SK-N-SH (cell line): ENCODE measurements around the gene SRGAP3. TPM values are rescaled to one million over a fixed set of nuclear protein-coding genes. Genes with fewer than 3 reads are reported as not detected.

Experiments
- CTCF ChIA-PET: fragments of 300-600, 350-600 bp; formaldehyde crosslinking; extraction: SDS; loops from one replicate; lab custom pipeline; 2021; lab: Yijun Ruan, JAX
- POLR2A ChIA-PET: fragments of 350-600 bp; sonication (Branson Sonifier 250); formaldehyde crosslinking; extraction: SDS; loops from one replicate; lab custom pipeline; 2020; ENCODE audit warnings: antibody characterized with exemption, inconsistent platforms; lab: Yijun Ruan, JAX
- DNase-seq: peaks from one replicate; pipeline ENCODE4 v3.0.0; 2012
- H2AFZ ChIP-seq: fragments of 200-600 bp; sonication (generic); 2 replicates; pipeline ENCODE4 v1.8.1; 2016; ENCODE audit warnings: antibody characterized with exemption, mild to moderate bottlenecking, low read depth
- H3F3A ChIP-seq: fragments of 200-600 bp; sonication (generic); replicated peaks from 2 replicates; pipeline ENCODE3; 2016; ENCODE audit warnings: antibody characterized with exemption, mild to moderate bottlenecking; ENCODE audit not compliant: insufficient read depth
- H3K27ac ChIP-seq, 2 experiments: fragments of 200-500 bp in 1 of 2; fragments of 200-600 bp in 1 of 2; sonication (Bioruptor generic) in 1 of 2; sonication (generic), shearing (Covaris generic) in 1 of 2; 2 replicates each; pipeline versions ENCODE4 v1.5.1 to v1.6.1; 2014 to 2016; ENCODE audit warnings: low read depth in 2 of 2, inconsistent platforms in 1 of 2, low read length in 1 of 2, mild to moderate bottlenecking in 1 of 2, mixed read lengths in 1 of 2
- H3K27me3 ChIP-seq: fragments of 200-600 bp; sonication (generic), shearing (Covaris generic); 2 replicates; pipeline ENCODE4 v1.6.1; 2016; ENCODE audit warnings: mixed run types; ENCODE audit not compliant: insufficient read depth
- H3K36me3 ChIP-seq, 2 experiments: fragments of 200-500 bp in 1 of 2; fragments of 200-600 bp in 1 of 2; sonication (Bioruptor generic) in 1 of 2; sonication (generic) in 1 of 2; replicated peaks in 1 of 2; 2 replicates each; pipeline versions ENCODE3 to v1.5.1; 2014 to 2016; ENCODE audit warnings: low read length in 1 of 2, mild to moderate bottlenecking in 1 of 2; ENCODE audit not compliant: insufficient read depth in 2 of 2, control insufficient read depth in 1 of 2
- H3K4me1 ChIP-seq, 2 experiments: fragments of 200-500 bp in 1 of 2; fragments of 200-600 bp in 1 of 2; sonication (Bioruptor generic) in 1 of 2; sonication (generic), shearing (Covaris generic) in 1 of 2; 2 replicates each; pipeline versions ENCODE4 v1.5.1 to v1.6.1; 2014 to 2016; ENCODE audit warnings: low read depth in 1 of 2, low read length in 1 of 2, mixed run types in 1 of 2; ENCODE audit not compliant: insufficient read depth in 2 of 2, control insufficient read depth in 1 of 2
- H3K4me2 ChIP-seq: fragments of 200-600 bp; sonication (generic), shearing (Covaris generic); 2 replicates; pipeline ENCODE4 v1.6.1; 2017; ENCODE audit warnings: mixed run types
- H3K4me3 ChIP-seq, 2 experiments: fragments of 200-500 bp in 1 of 2; fragments of 200-600 bp in 1 of 2; sonication (Bioruptor generic) in 1 of 2; sonication (generic), shearing (Covaris generic) in 1 of 2; 2 replicates each; pipeline versions ENCODE4 v1.5.1 to v1.8.1; 2014 to 2016; ENCODE audit warnings: low read depth in 2 of 2, inconsistent platforms in 1 of 2, low read length in 1 of 2, mild to moderate bottlenecking in 1 of 2, mixed read lengths in 1 of 2, moderate library complexity in 1 of 2
- H3K79me2 ChIP-seq: fragments of 200-600 bp; sonication (generic); 2 replicates; pipeline ENCODE4 v1.8.1; 2017; ENCODE audit warnings: mild to moderate bottlenecking; ENCODE audit not compliant: insufficient read depth
- H3K9ac ChIP-seq: fragments of 200-600 bp; sonication (generic); 2 replicates; pipeline ENCODE4 v1.6.1; 2017; ENCODE audit warnings: mixed run types
- H3K9me2 ChIP-seq: fragments of 200-600 bp; sonication (generic); 2 replicates; pipeline ENCODE4 v1.6.1; 2017; ENCODE audit warnings: mixed run types
- H3K9me3 ChIP-seq: fragments of 200-600 bp; sonication (generic); 2 replicates; pipeline ENCODE4 v1.6.1; 2017; ENCODE audit warnings: mixed run types, mild to moderate bottlenecking, moderate library complexity
- H4K20me1 ChIP-seq: fragments of 200-600 bp; sonication (generic); 2 replicates; pipeline ENCODE4 v1.6.1; 2017; ENCODE audit warnings: mild to moderate bottlenecking, mixed run types; ENCODE audit not compliant: insufficient read depth
- CTCF ChIP-seq: fragments of 200-600 bp; sonication (generic); IDR thresholded peaks from 2 replicates; pipeline ENCODE4 v1.6.1; 2017; ENCODE audit warnings: antibody characterized with exemption, mild to moderate bottlenecking, moderate library complexity
- EP300 ChIP-seq, 2 experiments: IDR thresholded peaks; 2 replicates each; pipeline versions ENCODE4 v1.4.0 to v1.6.1; 2012; ENCODE audit warnings: borderline replicate concordance in 1 of 2, low read depth in 1 of 2, low read length in 1 of 2
- FOSL2 ChIP-seq: IDR thresholded peaks from 2 replicates; pipeline ENCODE4 v1.4.0; 2012; ENCODE audit warnings: low read depth, mild to moderate bottlenecking, moderate library complexity, borderline replicate concordance
- FOXJ3 ChIP-seq: sonication (generic); formaldehyde crosslinking; IDR thresholded peaks from 2 replicates; pipeline ENCODE4 v1.5.1; 2020; ENCODE audit warnings: mild to moderate bottlenecking, missing genetic modification reagents
- IRF3 ChIP-seq: fragments of 150-350 bp; IDR thresholded peaks from 2 replicates; pipeline ENCODE4 v1.6.1; 2016; ENCODE audit warnings: mild to moderate bottlenecking, low read depth, low read length
- MEF2A ChIP-seq: IDR thresholded peaks from 2 replicates; pipeline ENCODE4 v1.4.0; 2012; ENCODE audit warnings: low read depth, borderline replicate concordance
- MXI1 ChIP-seq: IDR thresholded peaks from 2 replicates; pipeline ENCODE4 v1.6.1; 2012; ENCODE audit warnings: mild to moderate bottlenecking, low read depth, low read length, improper control_type of control experiment
- NFIC ChIP-seq: IDR thresholded peaks from 2 replicates; pipeline ENCODE4 v1.4.0; 2012; ENCODE audit warnings: borderline replicate concordance
- POLR2AphosphoS5 ChIP-seq: IDR thresholded peaks from 2 replicates; pipeline ENCODE4 v1.6.1; 2012; ENCODE audit warnings: low read depth, low read length
- RAD21 ChIP-seq: IDR thresholded peaks from 2 replicates; pipeline ENCODE4 v1.6.1; 2012; ENCODE audit warnings: mild to moderate bottlenecking, low read length
- SIN3A ChIP-seq: IDR thresholded peaks from 2 replicates; pipeline ENCODE4 v1.6.1; 2012; ENCODE audit warnings: low read depth, mild to moderate bottlenecking, low read length, moderate library complexity, borderline replicate concordance
- TAF1 ChIP-seq: IDR thresholded peaks from 2 replicates; pipeline ENCODE4 v1.6.1; 2012; ENCODE audit warnings: low read depth, mild to moderate bottlenecking, low read length, moderate library complexity, borderline replicate concordance
- USF2 ChIP-seq: fragments of 150-350 bp; IDR thresholded peaks from 2 replicates; pipeline ENCODE4 v1.6.1; 2017; ENCODE audit warnings: antibody characterized with exemption, low read length, low read depth, borderline replicate concordance
- WGBS: methylation state at CpG from one replicate; pipeline ENCODE4 v1.1.6; 2017; ENCODE audit warnings: low lambda C conversion rate; 5-methylcytosine and 5-hydroxymethylcytosine counted together
- polyA plus RNA-seq, 3 experiments: library from polyadenylated mRNA; depleted of rRNA; stranded (reverse); fragments of >200 nt; gene quantifications; 2 replicates each; pipeline ENCODE4 v1.2.3, GENCODE V29; 2012
- TF ChIP-seq, protein P1 (sequence below): IDR thresholded peaks from 2 replicates; pipeline ENCODE4 v1.6.1; 2012; ENCODE audit warnings: mild to moderate bottlenecking, low read depth, low read length, moderate library complexity
- TF ChIP-seq, protein P2 (sequence below): IDR thresholded peaks from 2 replicates; pipeline ENCODE4 v1.4.0; 2012; ENCODE audit warnings: low read depth, borderline replicate concordance

Gene SRGAP3
- polyA plus RNA-seq, 1 of the 3 experiments (the other 2 are of a cell fraction): 2.8 TPM

GRCh38 chr3:9019259-9019961 lies 230.0 kb downstream of the SRGAP3 start:
- Histone ChIP-seq H3K27me3 (no peaks in the 10 kb centered on the region), H4K20me1 (no peaks in the 10 kb centered on the region), H3F3A (no peaks in the 10 kb centered on the region), H3K4me3 (no peak overlapping the region), H3K4me1 (peaks cover 0 to 11% of the 10 kb centered on the region in 2 experiments; a peak in 1 of 4 replicates), H2AFZ (no peak overlapping the region), H3K4me2 (no peak overlapping the region), H3K27ac (no peak overlapping the region), H3K9ac (no peak overlapping the region), H3K36me3 (no peaks in the 10 kb centered on the region), H3K79me2 (no peaks in the 10 kb centered on the region), H3K9me3 (no peaks in the 10 kb centered on the region), H3K9me2 (no peaks in the 10 kb centered on the region)
- ChIA-PET CTCF (no interaction called here), POLR2A (no interaction called here)
- TF ChIP-seq RAD21 (no peak), FOSL2 (no peak), FOXJ3 (CRISPR knock-in tag) (no peak), IRF3 (no peak), MEF2A (no peak), NFIC (no peak), MXI1 (no peak), SIN3A (no peak), EP300 (IDR thresholded peaks at IDR 0.05; ENCODE audit: borderline replicate concordance in 1 of 2, low read depth in 1 of 2, low read length in 1 of 2) (no peak), USF2 (no peak), POLR2AphosphoS5 (no peak), CTCF (no peak), TAF1 (no peak)
- TF ChIP-seq, protein P1, sequence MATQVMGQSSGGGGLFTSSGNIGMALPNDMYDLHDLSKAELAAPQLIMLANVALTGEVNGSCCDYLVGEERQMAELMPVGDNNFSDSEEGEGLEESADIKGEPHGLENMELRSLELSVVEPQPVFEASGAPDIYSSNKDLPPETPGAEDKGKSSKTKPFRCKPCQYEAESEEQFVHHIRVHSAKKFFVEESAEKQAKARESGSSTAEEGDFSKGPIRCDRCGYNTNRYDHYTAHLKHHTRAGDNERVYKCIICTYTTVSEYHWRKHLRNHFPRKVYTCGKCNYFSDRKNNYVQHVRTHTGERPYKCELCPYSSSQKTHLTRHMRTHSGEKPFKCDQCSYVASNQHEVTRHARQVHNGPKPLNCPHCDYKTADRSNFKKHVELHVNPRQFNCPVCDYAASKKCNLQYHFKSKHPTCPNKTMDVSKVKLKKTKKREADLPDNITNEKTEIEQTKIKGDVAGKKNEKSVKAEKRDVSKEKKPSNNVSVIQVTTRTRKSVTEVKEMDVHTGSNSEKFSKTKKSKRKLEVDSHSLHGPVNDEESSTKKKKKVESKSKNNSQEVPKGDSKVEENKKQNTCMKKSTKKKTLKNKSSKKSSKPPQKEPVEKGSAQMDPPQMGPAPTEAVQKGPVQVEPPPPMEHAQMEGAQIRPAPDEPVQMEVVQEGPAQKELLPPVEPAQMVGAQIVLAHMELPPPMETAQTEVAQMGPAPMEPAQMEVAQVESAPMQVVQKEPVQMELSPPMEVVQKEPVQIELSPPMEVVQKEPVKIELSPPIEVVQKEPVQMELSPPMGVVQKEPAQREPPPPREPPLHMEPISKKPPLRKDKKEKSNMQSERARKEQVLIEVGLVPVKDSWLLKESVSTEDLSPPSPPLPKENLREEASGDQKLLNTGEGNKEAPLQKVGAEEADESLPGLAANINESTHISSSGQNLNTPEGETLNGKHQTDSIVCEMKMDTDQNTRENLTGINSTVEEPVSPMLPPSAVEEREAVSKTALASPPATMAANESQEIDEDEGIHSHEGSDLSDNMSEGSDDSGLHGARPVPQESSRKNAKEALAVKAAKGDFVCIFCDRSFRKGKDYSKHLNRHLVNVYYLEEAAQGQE: no peak
- TF ChIP-seq, protein P2, sequence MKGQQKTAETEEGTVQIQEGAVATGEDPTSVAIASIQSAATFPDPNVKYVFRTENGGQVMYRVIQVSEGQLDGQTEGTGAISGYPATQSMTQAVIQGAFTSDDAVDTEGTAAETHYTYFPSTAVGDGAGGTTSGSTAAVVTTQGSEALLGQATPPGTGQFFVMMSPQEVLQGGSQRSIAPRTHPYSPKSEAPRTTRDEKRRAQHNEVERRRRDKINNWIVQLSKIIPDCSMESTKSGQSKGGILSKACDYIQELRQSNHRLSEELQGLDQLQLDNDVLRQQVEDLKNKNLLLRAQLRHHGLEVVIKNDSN: no peak
- WGBS: 18% methylated on average over 5 of the region's 5 CpGs
- no peak for DNase-seq
